HUES64 (cell line): ENCODE measurements around the gene CAPN2.
A peak's percentile ranks its signal among the peaks of the same experiment; 100 is the strongest.

Experiments used
- H3K27ac ChIP-seq: 2 replicates; pipeline ENCODE4 v1.7.0; 2013; ENCODE audit warnings: low read depth, low read length, inconsistent platforms
- H3K27me3 ChIP-seq: 2 replicates; pipeline ENCODE4 v1.6.1; 2013; ENCODE audit warnings: mild to moderate bottlenecking, low read length; ENCODE audit not compliant: insufficient read depth
- H3K36me3 ChIP-seq: 2 replicates; pipeline ENCODE4 v1.6.1; 2013; ENCODE audit warnings: mild to moderate bottlenecking, low read length; ENCODE audit not compliant: insufficient read depth
- H3K4me1 ChIP-seq: 2 replicates; pipeline ENCODE4 v1.6.1; 2013; ENCODE audit warnings: mild to moderate bottlenecking, low read length, moderate library complexity; ENCODE audit not compliant: insufficient read depth
- H3K4me3 ChIP-seq: 2 replicates; pipeline ENCODE4 v1.5.1; 2013; ENCODE audit warnings: mild to moderate bottlenecking, low read length, moderate library complexity
- H3K9ac ChIP-seq: 2 replicates; pipeline ENCODE4 v1.6.1; 2013; ENCODE audit warnings: mild to moderate bottlenecking, low read depth, low read length
- H3K9me3 ChIP-seq: 2 replicates; pipeline ENCODE4 v1.6.1; 2013; ENCODE audit warnings: low read depth, low read length; ENCODE audit not compliant: insufficient read depth
- WGBS: fragments of 150-250, 120-280 bp; methylation state at CpG from one replicate; pipeline ENCODE4 v1.1.7; 2013; ENCODE audit warnings: missing lambda C conversion rate; 5-methylcytosine and 5-hydroxymethylcytosine counted together

Gene CAPN2

GRCh38 chr1:223770621-223771315 lies 58.4 kb downstream of the CAPN2 start:
- no peak overlapping the region for H3K4me3 ChIP-seq
- 96% methylated on average over 9 of the region's 9 CpGs for WGBS
- H3K9me3 ChIP-seq: no peaks in the 10 kb centered on the region
- H3K27me3 ChIP-seq: no peaks in the 10 kb centered on the region
- H3K27ac ChIP-seq: peak overlapping the region; percentile 82; the same call in 1 of the 2 replicates
- peaks cover 16% of the 10 kb centered on the region for H3K4me1 ChIP-seq
- H3K9ac ChIP-seq: no peak overlapping the region
- peaks cover 72% of the 10 kb centered on the region for H3K36me3 ChIP-seq

- no peaks in the 10 kb centered on the region for H3K9me3 ChIP-seq
- no peak overlapping the region; the same call in 1 of the 2 replicates for H3K4me3 ChIP-seq
- WGBS: 95% methylated on average over 2 of the region's 2 CpGs
- no peaks in the 10 kb centered on the region for H3K27me3 ChIP-seq
- peaks cover 72% of the 10 kb centered on the region for H3K36me3 ChIP-seq
- peak overlapping the region; percentile 82 for H3K27ac ChIP-seq
- peak overlapping the region; percentile 29; the same call in 1 of the 2 replicates for H3K9ac ChIP-seq
- H3K4me1 ChIP-seq: peaks cover 16% of the 10 kb centered on the region
These were observed 59.1 kb downstream of the CAPN2 start for GRCh38 chr1:223771469-223771813.

- WGBS: 53% methylated on average over 16 of the region's 16 CpGs
- no peaks in the 10 kb centered on the region for H3K27me3 ChIP-seq
- H3K9ac ChIP-seq: peak overlapping the region; percentile 29; the same call in 1 of the 2 replicates
- no peak overlapping the region; the same call in 1 of the 2 replicates for H3K4me3 ChIP-seq
- H3K4me1 ChIP-seq: peaks cover 16% of the 10 kb centered on the region
- H3K27ac ChIP-seq: peak overlapping the region; percentile 82
- H3K36me3 ChIP-seq: peaks cover 73% of the 10 kb centered on the region
- H3K9me3 ChIP-seq: no peaks in the 10 kb centered on the region
These were observed 59.8 kb downstream of the CAPN2 start for GRCh38 chr1:223771814-223772770.

GRCh38 chr1:223772771-223773160 lies 60.4 kb downstream of the CAPN2 start:
- WGBS: 87% methylated on average over 5 of the region's 5 CpGs
- Histone ChIP-seq H3K4me1 (peaks cover 16% of the 10 kb centered on the region), H3K9me3 (no peaks in the 10 kb centered on the region), H3K9ac (no peak overlapping the region), H3K27ac (peak overlapping the region; percentile 82), H3K4me3 (no peak overlapping the region), H3K36me3 (peaks cover 80% of the 10 kb centered on the region), H3K27me3 (no peaks in the 10 kb centered on the region)

- H3K9ac ChIP-seq: no peak overlapping the region
- H3K36me3 ChIP-seq: peaks cover 90% of the 10 kb centered on the region
- peaks cover 16% of the 10 kb centered on the region for H3K4me1 ChIP-seq
- H3K4me3 ChIP-seq: no peak overlapping the region
- 97% methylated on average over 6 of the region's 6 CpGs for WGBS
- no peaks in the 10 kb centered on the region for H3K9me3 ChIP-seq
- no peaks in the 10 kb centered on the region for H3K27me3 ChIP-seq
- H3K27ac ChIP-seq: no peak overlapping the region
These were observed 61.9 kb downstream of the CAPN2 start for GRCh38 chr1:223774134-223774814.

GRCh38 chr1:223775054-223775453 lies 62.7 kb downstream of the CAPN2 start:
- 67% methylated on average over 3 of the region's 4 CpGs for WGBS
- no peak overlapping the region for H3K9ac ChIP-seq
- H3K4me3 ChIP-seq: no peak overlapping the region
- no peak overlapping the region for H3K27ac ChIP-seq
- no peaks in the 10 kb centered on the region for H3K27me3 ChIP-seq
- H3K4me1 ChIP-seq: peaks cover 16% of the 10 kb centered on the region
- H3K9me3 ChIP-seq: no peaks in the 10 kb centered on the region
- peaks cover 90% of the 10 kb centered on the region for H3K36me3 ChIP-seq

- H3K27me3 ChIP-seq: no peaks in the 10 kb centered on the region
- H3K9ac ChIP-seq: no peak overlapping the region
- WGBS: 92% methylated on average over 1 of the region's 1 CpG
- no peaks in the 10 kb centered on the region for H3K9me3 ChIP-seq
- peaks cover 90% of the 10 kb centered on the region for H3K36me3 ChIP-seq
- H3K27ac ChIP-seq: no peak overlapping the region
- H3K4me1 ChIP-seq: peaks cover 16% of the 10 kb centered on the region
- H3K4me3 ChIP-seq: no peak overlapping the region
These were observed 63.4 kb downstream of the CAPN2 start for GRCh38 chr1:223775711-223776074.

GRCh38 chr1:223776075-223776814 lies 63.9 kb downstream of the CAPN2 start:
- Histone ChIP-seq H3K4me3 (no peak overlapping the region), H3K9me3 (no peaks in the 10 kb centered on the region), H3K27me3 (no peaks in the 10 kb centered on the region), H3K27ac (no peak overlapping the region), H3K36me3 (peaks cover 91% of the 10 kb centered on the region), H3K4me1 (peaks cover 15% of the 10 kb centered on the region), H3K9ac (no peak overlapping the region)
- WGBS: 87% methylated on average over 9 of the region's 9 CpGs

GRCh38 chr1:223776826-223777454 lies 64.6 kb downstream of the CAPN2 start:
- WGBS: 89% methylated on average over 10 of the region's 10 CpGs
- H3K9ac ChIP-seq: no peak overlapping the region
- peaks cover 89% of the 10 kb centered on the region for H3K36me3 ChIP-seq
- no peaks in the 10 kb centered on the region for H3K9me3 ChIP-seq
- peaks cover 8% of the 10 kb centered on the region for H3K4me1 ChIP-seq
- H3K4me3 ChIP-seq: no peak overlapping the region
- H3K27ac ChIP-seq: no peak overlapping the region
- no peaks in the 10 kb centered on the region for H3K27me3 ChIP-seq

- peaks cover 89% of the 10 kb centered on the region for H3K36me3 ChIP-seq
- WGBS: 98% methylated on average over 8 of the region's 8 CpGs
These were observed 68.0 kb downstream of the CAPN2 start for GRCh38 chr1:223780318-223780717.

More at GRCh38 chr1:223780318-223780717, 68.0 kb downstream of the CAPN2 start:
- Histone ChIP-seq H3K9ac (no peak overlapping the region), H3K9me3 (no peaks in the 10 kb centered on the region), H3K4me1 (no peaks in the 10 kb centered on the region), H3K27ac (no peak overlapping the region), H3K4me3 (no peak overlapping the region), H3K27me3 (no peaks in the 10 kb centered on the region)
